Activated CD8-positive, alpha-beta memory T cell treated with anti-CD3 and anti-CD28 coated beads for 1 hour (primary cell): ENCODE measurements around the gene PRKAG2.

ENCODE experiments used
- DNase-seq, 2 donors: peaks; one replicate each; pipeline ENCODE4 v3.0.0-alpha.2; 2020; ENCODE audit warnings: low read depth in 1 of 2; ENCODE audit errors: extremely low read depth in 1 of 2

PRKAG2 gene

DNA sequence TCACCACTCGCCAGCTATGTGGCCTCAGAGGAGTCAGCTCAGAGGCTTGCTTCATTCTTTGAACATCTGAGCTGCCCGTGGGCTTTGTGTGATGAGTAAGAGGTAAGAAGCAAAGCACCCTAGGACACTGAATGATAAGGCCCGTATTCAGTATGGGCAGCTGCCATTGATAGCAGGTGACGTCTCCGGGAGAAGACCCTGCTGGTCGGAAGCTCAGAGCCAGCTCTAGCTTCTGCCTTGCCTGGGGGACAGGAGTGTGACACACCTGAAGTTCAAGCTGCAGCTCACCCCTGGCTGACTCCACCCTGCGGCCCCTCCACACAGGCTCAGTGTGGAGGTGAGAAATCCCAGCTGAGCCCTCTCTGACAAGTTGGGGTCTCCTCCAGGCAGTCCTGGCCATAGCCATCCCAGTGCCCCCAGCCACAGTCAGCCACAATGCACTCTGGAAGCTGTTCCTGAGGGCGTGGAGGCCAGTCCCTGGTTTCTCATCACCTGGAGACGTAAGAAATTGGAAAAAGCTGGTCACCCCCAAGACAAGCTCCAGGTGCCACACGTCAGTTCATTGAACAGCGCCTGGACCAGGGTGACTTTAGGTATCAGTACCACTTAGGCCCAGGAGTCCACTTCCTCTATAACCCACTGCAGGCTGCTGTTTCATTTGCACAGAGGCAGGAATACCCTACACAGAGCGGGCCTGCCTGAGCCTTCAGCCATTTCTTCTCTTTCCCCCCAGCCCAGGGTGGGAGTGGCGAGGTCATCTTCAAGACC lies 192.3 kb downstream of the PRKAG2 start:
- no peak for DNase-seq

DNA sequence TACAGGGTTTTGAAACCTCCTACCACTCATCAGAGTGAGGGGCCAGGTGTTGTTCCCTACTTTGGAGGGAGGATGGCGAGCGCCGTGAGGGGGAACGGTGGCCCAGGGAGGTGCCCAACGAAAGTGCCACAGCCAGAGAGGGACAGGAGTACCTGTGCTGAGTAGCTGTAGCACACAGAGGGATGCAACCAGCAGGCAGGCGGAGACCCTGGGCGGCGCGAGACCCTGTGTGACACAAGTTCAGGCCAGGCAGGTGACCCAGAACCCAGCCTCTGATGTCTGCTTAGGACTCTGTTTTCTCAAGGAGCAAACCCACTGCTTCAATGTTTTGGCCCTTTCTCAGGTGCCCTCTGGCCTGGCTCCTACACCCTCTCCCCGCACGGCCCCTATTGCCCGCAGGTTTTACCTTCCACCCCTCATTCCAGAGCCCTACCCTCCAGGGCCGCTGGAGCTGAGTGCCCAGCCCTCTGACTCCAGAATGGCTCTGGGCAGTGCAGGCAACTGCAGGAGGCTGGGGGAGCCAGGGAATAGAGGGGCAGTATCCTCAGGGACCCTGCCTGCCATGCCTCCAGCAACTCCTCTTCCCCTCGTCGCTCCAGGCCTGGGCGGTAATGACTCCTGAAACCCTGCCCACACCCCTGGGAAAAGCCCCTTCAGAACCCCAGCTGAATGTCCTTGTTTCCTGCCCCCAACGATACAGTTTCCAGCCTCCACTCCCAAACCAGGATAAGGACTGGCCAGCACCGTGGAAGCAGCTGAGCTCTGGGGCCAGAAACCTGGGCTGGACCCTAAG lies 193.1 kb downstream of the PRKAG2 start:
- no peak for DNase-seq

DNA sequence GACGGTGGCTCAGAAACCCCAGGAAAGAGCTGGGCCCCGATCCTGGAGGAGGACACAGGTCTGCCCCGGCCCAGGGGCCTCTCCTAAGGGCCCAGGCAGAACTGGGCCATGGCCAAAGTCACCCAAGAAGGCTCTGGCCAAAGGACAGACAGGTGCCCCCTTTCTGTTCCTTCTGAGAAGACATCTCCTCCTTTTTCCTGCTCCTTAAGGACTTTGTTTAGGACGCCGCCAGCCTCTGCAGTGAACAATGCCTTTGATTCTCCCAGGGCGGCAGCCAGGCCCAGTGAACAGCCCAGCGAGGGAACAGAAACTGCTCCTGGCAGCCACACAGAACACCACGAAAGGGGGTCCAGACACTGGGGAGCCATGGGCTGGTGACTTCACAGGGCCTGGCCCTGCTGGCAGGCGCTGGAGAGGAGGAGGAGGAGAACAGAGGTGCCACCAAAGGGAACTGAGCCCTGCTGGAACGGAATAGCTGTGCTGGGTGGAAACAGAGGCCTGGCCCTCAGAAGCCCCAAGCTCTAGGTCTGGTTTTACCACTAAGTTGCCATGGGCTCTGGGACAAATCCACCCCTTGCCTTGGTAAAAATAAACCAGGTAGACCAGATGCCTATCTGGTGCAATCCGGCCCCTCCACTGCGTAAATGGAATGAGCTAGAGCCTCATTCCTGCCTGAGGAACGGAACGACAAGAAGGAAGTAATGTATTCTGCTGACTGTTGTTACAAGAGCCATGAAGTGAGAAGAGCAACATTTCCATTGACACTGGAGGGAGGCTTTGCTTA lies 193.9 kb downstream of the PRKAG2 start:
- DNase-seq: no peak

DNA sequence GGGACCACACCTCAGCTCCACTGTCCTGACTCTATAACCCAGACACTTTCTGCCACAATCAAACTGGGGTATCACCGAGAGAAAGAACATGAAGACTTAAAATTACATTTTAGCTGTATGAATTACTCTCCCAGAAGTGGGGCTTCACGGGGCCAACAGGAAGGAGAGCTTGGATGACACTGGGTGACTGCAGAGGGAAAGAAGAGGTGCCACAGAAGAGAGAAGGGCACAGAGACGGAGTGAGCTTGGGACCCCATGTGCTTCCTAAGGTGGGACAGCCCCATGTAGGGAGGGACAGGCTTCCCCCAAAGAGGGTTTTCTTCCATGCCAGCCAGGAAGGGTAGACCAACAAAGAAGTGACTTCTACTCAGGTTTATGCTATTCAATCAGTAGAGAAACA lies 195.2 kb downstream of the PRKAG2 start:
- no peak for DNase-seq

DNA sequence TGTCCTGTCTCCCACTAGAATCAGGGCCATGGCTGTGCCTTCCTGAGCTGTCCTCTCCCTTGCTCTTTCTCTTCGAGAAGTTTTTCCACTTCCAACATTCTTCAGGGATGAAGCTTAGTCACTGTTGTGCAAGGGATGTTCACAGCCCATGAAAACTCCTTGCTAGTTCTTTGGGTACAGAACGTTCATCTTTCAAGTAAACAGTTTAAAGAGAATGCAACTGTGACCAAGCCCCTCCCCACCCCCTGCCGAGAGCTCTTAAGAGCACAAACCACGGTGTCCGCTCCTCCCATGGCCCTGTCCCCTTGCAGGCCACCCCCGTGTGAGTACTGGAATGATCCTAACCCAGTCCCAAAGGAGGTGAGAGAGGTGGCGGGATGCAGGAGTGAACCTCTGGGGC lies 196.1 kb downstream of the PRKAG2 start:
- DNase-seq: no peak

DNA sequence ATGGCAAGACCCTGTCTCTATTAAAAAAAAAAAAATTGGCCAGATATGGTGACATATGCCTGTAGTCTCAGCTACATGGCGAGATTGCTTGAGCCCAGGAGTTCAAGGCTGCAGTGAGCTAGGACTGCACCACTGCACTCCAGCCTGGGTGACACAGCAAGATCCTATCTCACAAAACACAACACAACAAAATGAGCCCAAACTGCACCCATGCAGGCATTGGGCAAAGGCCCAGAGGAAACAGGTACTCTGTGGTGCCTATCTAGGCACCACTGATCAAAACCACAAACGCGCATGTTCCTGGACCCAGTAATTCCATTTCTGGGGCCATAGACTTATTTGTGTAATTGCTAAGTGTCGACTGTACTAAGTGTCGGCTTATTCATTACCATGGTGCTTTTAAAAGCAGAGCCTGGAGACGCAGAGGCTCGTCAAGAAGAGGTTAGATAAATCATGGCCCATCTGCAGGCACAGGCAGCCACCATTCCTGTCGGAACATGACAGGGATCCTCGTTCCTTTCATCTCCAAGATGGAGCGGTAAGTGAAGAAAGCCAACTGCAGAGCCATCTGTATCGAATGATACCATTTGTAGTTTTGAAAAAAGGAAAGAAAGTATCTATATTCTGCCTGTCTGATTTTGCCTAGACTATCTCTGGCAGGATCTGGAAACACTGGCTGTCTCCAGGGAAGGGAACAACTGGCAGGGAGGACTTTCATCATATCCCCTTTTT lies 196.9 kb downstream of the PRKAG2 start:
- DNase-seq: no peak

DNA sequence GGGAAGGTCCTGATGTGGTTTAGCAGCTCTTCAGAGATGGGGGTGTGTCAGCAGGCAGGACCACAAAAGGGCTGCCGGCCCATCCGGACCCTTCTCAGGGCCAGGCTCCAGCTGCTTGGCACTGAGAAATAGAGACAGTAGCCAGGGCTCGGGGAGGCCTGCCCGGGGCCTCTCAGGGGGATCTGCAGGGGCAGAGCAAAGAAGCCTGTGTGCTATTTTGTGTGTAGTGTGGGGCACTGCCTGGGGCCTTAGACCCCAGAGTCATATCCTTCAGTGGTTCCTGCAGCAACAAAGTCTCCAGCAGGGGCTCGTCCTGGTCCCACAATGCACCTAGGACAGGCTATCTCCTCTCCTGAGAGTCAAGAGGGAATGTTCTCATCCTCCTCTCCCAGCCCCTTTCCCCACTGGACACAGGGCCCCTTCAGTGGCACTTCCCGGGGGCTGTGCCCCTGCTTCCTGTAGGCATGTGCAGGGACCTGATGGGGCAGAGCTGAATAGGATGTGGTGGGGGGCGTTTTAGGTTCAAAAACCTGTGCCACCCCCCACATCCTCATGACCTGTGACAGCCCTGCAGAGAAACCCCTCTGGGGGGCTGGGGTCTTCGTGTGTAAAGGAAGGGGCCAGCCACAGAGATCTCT lies 197.7 kb downstream of the PRKAG2 start:
- DNase-seq: no peak

DNA sequence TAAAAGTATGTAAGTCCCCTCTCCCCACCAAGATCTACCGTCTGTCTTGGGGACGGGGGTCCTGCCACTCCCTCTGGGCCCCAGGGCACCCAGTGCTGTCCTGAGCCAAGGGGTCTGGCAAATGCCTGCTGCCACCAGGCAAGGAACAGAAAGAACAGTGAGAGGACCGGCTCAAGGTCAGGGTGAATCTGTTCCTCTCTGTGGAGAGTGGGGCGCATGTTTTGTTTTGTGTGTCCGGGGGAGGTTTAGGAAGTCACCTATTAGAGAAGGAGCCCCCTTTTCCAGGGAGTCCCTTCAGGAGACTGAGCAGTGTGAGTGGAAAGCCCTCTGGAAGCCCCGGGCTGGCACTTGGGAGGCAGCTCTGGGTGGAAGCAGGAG lies 198.7 kb downstream of the PRKAG2 start:
- DNase-seq: no peak

DNA sequence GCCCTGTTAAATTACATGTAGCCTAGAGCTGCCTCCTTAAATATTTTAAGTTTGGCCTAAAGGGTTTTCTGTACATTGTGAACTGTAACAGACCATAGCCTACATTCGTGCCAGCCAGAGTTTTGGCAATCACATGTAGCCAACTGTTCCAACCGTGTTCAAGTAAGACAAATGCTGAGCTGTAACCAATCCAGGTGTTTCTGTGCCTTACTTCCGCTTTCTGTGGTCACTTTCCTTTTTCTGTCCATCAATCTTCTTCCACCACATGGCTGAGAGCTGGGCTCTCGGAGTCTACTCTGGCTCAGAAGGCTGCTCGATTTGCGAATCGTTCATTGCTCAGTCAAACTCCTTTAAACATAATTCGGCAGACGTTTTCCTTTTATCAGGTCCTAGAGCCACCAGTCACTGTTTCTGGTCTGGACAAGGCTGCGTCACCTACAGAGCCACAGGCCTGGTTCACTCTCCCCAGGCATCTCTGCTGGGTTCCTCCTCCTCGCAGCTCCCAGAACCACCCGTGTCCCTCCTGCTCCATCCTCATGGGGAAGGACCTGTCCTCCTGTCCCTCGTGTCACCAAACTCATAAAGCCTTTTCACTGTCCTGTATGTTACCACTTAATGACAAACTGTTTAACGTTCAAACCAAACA lies 199.2 kb downstream of the PRKAG2 start:
- DNase-seq: no peak

DNA sequence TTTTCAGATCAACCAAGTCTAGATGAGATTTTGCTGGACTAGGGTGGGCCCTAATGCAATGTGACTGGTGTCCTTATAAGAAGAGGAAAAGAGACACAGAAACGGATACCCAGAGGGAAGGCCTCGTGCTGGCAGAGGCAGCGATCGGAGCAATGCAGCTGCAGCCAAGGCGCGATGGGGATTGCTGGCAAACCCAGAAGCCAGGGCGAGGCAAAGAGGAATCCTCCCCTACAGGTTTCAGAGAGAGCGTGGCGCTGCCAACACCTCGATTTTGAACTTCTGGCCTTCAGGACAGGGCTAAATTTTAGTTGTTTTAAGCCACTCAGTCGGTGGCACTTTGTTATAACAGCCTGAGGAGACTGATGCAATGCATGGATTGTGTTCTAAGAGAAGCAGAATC lies 200.2 kb downstream of the PRKAG2 start:
- DNase-seq: no peak

DNA sequence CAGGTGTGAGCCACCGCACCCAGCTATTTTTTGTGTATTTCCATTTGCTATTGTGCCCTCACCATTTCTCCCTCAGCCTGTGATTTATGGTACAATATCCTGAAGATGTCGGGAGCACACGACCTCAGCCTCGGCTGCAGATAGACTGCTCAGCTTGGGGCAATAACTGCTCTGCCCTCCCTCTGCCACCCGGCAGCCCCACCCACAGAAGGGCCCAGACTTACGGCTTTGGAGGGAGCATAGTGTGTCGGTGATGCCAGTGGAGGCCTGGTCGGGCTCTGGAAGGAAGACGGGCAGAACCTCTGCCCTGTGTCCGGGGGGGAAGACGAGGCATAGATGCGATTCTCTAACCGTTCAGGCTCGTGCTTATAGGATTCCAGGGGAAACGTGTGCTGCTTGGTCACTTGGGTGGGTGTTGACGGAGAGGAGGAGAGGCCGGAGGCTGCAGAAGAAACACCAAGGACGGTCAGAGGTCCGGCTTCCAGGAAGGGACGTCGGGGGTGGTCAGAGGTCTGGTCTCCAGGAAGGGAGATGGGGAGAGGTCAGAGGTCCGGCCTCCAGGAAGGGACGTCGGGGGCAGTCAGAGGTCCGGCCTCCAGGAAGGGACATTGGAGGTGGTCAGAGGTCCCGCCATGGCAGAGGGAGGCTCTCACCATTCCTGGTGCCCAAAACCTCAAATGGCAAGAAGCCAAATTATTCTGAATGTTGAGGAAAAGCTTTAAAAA lies 201.6 kb downstream of the PRKAG2 start:
- no peak for DNase-seq

DNA sequence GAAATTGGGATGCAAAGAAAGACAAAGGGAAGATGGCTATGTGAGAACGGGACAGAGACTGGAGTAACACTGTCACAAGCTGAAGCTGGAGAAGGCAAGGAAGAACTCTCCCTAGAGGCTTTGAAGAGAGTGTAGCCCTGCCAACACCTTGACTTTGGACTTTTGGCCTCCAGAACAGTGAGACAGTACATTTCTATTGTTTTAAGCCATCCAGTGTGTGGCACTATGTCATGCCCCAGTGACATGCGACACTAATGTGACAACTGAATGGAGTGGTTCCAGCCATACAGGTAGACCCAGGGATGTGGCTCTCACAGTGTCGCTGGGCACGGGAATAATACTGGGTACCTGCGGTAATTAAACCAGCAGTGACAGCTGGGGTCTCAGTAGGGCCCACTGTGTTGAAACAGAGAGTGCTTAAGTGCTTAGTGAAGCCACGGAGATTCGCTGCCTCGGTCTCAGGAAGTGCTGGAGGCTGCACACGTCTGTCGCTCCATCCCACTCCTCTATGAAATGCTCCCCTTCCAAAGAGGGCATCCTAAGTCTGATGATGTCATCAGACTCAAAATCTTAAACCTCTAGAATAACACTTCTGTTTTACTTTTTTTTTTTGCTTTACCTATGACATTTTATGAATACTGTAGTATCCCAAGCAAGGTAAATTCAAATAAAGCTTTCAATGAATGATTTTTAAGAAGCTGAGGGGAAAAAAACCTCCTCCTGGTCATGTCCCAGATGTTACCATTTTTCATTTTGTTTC lies 202.6 kb downstream of the PRKAG2 start:
- DNase-seq: no peak

DNA sequence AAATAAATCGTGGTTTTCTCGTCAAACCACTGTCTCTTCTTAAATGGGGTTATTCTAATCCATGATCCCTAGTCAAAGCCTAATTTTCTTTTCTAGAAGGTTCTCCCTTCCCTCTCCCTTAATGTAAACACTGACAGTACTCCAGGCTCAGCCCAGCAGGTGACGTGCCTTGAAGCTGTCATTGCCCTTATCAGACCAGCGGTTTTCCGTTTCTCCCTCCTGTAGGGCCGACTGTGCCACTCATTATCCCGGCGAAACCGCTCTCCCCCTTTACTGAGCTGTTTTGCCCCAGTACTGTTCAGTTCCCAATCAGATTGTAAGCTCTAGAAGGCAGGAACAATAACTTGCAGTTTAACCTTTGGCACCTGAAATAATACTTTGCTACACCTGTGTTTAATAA lies 203.7 kb downstream of the PRKAG2 start:
- no peak for DNase-seq

DNA sequence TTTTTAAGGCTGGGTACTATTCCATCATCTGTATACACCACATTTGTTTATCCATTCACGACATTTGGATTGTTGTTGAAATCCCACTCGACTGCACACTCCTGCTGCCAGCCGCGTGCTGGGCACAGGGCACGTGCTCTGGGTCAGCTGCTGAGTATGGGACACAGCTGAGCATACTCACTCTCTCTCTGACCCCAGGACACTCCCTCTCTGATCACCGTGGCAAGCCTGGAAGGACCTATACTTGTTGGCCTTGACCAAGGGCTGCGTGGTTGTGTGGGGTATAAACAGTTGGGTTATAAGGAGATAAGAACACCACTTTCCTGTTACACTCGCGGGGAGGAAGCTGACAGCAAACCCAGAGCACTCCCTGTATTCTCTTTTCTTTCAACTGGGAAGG lies 204.2 kb downstream of the PRKAG2 start:
- no peak for DNase-seq

DNA sequence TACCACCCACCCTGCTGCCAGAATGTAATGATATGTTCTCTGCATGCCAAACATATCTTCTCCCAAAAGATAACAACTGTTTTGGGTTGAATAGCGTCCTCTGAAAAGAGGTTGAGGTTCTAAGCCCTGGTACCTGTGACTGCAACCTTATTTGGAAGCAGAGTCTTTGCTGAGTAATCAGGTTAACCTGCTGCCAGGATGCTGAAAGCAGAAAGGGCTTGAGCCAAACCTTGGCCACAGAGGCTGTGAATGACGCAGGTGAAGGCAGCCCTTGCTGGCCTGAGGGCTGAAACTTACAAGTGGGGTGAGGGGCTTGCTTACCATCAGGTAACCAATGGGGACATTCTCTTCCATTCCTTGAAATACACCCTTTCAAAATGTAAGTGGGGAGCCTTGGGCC lies 205.4 kb downstream of the PRKAG2 start:
- no peak for DNase-seq

DNA sequence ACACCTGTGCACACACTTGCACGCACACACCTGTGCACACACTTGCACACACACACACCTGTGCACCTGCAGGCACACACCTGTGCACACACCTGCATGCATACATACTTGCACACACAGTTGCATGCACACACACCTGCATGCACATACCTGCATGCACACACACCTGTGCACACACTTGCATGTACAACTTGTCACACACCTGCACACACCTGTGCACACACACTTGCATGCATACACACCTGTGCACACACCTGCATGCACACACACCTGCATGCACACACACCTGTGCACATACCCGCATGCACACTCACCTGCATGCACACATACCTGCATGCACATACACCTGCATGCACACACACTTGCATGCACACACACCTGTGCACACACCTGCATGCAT lies 207.2 kb downstream of the PRKAG2 start:
- DNase-seq: no peak

DNA sequence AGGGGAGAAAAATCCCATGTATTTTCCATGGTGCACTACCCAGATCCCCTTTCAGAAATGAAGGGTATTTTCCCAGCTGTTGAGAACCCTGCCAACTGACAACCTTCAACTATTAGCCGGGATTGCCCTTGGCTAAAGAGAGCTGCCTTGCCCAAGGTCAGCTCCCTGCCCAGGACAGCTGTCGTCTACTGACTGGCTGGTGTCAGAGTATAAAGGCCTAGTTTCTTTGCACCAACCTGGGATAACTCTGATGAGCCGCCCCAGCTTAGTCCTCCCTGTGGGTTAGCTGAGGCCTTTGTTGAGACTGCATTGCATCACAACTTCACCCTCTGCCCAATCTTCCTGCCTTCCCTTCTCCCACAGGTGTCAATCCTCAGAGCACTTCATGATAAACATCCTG lies 210.0 kb downstream of the PRKAG2 start:
- DNase-seq: no peak

DNA sequence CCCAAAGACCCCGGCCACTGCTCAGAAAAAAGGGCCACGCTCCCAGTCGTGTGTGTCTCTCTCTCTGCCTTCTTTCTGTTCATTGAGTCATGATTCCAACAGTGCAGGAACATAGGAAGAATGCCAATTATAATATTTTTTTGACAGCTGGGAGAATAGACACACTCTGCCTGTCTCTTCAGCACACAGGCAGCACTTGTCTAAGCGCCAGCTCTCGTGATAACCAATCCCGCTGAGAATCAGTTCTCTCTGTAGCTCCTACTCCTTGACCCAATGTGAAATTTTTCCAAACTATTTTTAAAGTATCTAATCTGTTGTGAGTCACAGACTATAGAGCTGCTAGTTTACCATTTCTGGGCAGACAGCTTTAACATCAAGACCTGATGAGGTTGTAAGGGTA lies 211.5 kb downstream of the PRKAG2 start:
- DNase-seq: no peak

DNA sequence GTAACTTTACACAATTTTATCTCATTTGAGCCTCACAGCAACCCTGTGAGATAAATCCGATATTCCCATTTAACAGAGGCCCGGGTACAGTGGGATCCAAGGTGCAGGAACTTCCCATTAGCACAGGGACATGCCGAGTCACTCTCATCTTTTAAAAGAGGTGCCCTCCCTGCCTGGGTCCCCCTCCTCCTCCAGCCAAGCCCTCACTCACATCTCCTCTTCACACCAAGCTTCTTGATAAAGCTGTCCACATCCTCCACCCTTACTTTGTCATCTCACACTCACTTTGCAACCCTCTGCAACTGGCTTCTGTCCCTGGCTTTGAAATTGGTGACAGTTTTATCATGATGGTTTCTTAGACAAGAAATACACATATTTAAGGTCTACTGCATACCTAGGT lies 212.6 kb downstream of the PRKAG2 start:
- no peak for DNase-seq
